Gastrocnemius medialis (tissue), 4 donors: ENCODE results near the gene RADIL. TPM values are rescaled to one million over a fixed set of nuclear protein-coding genes. Genes with fewer than 3 reads are reported as not detected.
A peak's percentile ranks its signal among the peaks of the same experiment; 100 is the strongest.

ENCODE experiments used
- ATAC-seq, 2 donors: fragments of 150-250 bp; one replicate each; pipeline ENCODE4 v1.9.1; 2016
- DNase-seq, 2 donors: peaks; one replicate each; pipeline ENCODE4 v3.0.0-alpha.2; 2019
- H3K27ac ChIP-seq, 4 donors: fragments of 200-600 bp; sonication (generic); 1 replicate in 1 of 4; 2 replicates in 3 of 4; pipeline ENCODE4 v1.5.1; 2016 to 2018; ENCODE audit warnings: mild to moderate bottlenecking in 2 of 4, moderate library complexity in 1 of 4
- H3K27me3 ChIP-seq, 3 donors: fragments of 200-600 bp; sonication (generic) in 2 of 3; 1 replicate in 1 of 3; 2 replicates in 2 of 3; pipeline versions ENCODE4 v1.5.1 to v1.6.0; 2016 to 2019; ENCODE audit warnings: mild to moderate bottlenecking in 1 of 3, moderate library complexity in 1 of 3
- H3K36me3 ChIP-seq, 2 donors: fragments of 200-600 bp; sonication (generic) in 1 of 2; one replicate each; pipeline ENCODE4 v1.5.1; 2017 to 2018
- H3K4me1 ChIP-seq, 2 donors: fragments of 200-600 bp; sonication (generic) in 1 of 2; one replicate each; pipeline ENCODE4 v1.5.1; 2016 to 2017; ENCODE audit warnings: mild to moderate bottlenecking in 2 of 2
- H3K4me3 ChIP-seq, 4 donors: fragments of 200-600 bp; sonication (generic) in 3 of 4; 1 replicate in 1 of 4; 2 replicates in 3 of 4; pipeline ENCODE4 v1.5.1; 2016 to 2019; ENCODE audit warnings: mild to moderate bottlenecking in 2 of 4
- H3K9me3 ChIP-seq, 3 donors: fragments of 200-600 bp; sonication (generic) in 2 of 3; 1 replicate in 1 of 3; 2 replicates in 2 of 3; pipeline ENCODE4 v1.5.1; 2016 to 2019
- POLR2A ChIP-seq, 2 donors: fragments of 450-650 bp; IDR thresholded peaks; one replicate each; pipeline ENCODE4 v1.6.1; 2017; ENCODE audit warnings: antibody characterized with exemption in 2 of 2, mild to moderate bottlenecking in 2 of 2, moderate library complexity in 2 of 2
- in situ Hi-C, 4 donors: fragments of 200-750 bp; cut with MboI; loops; one replicate each; pipeline versions ENCODE4 v1.15.0 to v1.8.0; 2017; ENCODE audit warnings: low sequenced_read_pairs in 4 of 4
- intact Hi-C: fragments of 100-400 bp; cut with DNase I; formaldehyde crosslinking; loops from one replicate; pipeline ENCODE4 v1.15.1; 2023; ENCODE audit warnings: low total_unique reads
- total RNA-seq, 4 donors: library from RNA; depleted of rRNA; stranded (reverse); fragments of >200 nt; gene quantifications; one replicate each; pipeline versions ENCODE4 v1.1.0 to v1.2.3, GENCODE V29; 2016
- TF ChIP-seq, protein P1 (sequence below), 5 experiments: fragments of 450-650 bp in 3 of 5; fragments of 200-600 bp in 2 of 5; sonication (generic) in 2 of 5; IDR thresholded peaks in 4 of 5; conservative IDR thresholded peaks in 1 of 5; 1 replicate in 4 of 5; 2 replicates in 1 of 5; pipeline ENCODE4 v1.5.1; 2016 to 2019; ENCODE audit warnings: antibody characterized with exemption in 5 of 5, mild to moderate bottlenecking in 3 of 5, moderate library complexity in 3 of 5

Gene RADIL
- total RNA-seq, 4 donors from 2014 or later = 2.1 to 12.1 (median 5.0) TPM

DNA sequence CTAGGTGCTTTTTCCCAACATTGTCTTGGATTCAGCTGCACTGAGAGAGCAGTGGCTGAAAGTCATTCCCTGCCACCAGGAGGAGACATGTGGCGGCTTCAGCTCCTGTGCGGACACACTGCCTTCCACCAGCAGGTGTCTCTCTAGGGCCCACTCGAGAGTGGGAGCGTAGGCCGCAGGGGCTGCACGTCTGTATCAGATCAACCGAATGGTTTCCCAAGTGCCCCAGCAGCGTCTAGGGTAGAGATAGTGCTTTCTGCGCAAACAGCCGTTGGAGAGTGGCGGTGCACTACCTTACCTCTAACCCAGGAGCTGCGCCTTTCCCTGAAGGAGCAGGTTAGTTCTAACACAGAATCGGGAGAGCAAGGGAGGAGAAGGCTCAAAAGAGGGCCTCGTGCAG is 53.3 kb downstream of the RADIL start:
- TF ChIP-seq POLR2A (IDR thresholded peaks at IDR 0.05) = no peak
- TF ChIP-seq, protein P1, sequence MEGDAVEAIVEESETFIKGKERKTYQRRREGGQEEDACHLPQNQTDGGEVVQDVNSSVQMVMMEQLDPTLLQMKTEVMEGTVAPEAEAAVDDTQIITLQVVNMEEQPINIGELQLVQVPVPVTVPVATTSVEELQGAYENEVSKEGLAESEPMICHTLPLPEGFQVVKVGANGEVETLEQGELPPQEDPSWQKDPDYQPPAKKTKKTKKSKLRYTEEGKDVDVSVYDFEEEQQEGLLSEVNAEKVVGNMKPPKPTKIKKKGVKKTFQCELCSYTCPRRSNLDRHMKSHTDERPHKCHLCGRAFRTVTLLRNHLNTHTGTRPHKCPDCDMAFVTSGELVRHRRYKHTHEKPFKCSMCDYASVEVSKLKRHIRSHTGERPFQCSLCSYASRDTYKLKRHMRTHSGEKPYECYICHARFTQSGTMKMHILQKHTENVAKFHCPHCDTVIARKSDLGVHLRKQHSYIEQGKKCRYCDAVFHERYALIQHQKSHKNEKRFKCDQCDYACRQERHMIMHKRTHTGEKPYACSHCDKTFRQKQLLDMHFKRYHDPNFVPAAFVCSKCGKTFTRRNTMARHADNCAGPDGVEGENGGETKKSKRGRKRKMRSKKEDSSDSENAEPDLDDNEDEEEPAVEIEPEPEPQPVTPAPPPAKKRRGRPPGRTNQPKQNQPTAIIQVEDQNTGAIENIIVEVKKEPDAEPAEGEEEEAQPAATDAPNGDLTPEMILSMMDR (IDR thresholded peaks at IDR 0.05 in 4 of 5, conservative IDR thresholded peaks at IDR 0.05 in 1 of 5) = peak in 3 of 5 experiments; percentile 25 to 39 (median 27)
- Histone ChIP-seq H3K27ac (no peak overlapping the region), H3K9me3 (no peaks in the 10 kb centered on the region), H3K27me3 (no peaks in the 10 kb centered on the region), H3K4me1 (no peaks in the 10 kb centered on the region), H3K36me3 (no peaks in the 10 kb centered on the region), H3K4me3 (no peak overlapping the region)
- intact Hi-C loops (no loop called here), in situ Hi-C loops (no loop called here)
- ATAC-seq = no peak
- DNase-seq = no peak

DNA sequence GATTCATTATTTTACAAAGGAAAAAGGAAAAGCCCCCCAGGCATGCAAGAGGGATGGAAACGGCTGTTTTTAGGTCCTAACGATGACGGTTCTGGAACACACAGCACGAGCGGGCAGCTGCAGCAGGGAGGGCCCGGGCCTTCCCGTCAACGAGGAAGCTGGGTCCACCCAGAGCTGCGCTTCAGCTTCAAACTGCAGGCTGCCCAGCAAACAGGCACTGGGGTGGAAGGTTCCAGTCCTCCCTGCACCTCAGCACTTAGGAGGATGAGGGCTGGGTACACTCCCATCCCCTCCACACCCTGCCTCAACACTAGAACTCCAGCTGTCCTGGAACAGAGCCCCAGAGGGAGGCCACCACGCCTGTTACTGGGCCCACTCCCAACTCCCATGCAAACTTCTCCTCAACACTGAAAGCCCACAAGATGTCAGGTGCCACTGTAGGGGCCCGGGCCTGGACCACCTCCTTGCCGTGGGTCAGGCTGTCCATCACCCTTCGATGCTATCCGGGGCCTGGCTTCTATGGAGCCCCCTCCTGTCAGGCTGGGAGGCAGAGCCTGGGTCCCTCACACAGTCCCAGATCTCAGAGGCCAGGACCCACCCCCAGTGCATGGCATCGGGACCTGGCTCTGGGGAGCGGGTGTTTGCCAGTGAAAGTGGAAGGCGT is 54.7 kb downstream of the RADIL start:
- Histone ChIP-seq H3K4me1 (no peaks in the 10 kb centered on the region), H3K9me3 (no peaks in the 10 kb centered on the region), H3K4me3 (no peak overlapping the region), H3K27ac (no peak overlapping the region), H3K36me3 (no peaks in the 10 kb centered on the region), H3K27me3 (no peaks in the 10 kb centered on the region)
- DNase-seq = no peak
- intact Hi-C loops = no loop called here
- in situ Hi-C loops = no loop called here
- ATAC-seq = no peak
- TF ChIP-seq POLR2A (IDR thresholded peaks at IDR 0.05) = no peak
- TF ChIP-seq, protein P1 (IDR thresholded peaks at IDR 0.05 in 4 of 5, conservative IDR thresholded peaks at IDR 0.05 in 1 of 5) = no peak

DNA sequence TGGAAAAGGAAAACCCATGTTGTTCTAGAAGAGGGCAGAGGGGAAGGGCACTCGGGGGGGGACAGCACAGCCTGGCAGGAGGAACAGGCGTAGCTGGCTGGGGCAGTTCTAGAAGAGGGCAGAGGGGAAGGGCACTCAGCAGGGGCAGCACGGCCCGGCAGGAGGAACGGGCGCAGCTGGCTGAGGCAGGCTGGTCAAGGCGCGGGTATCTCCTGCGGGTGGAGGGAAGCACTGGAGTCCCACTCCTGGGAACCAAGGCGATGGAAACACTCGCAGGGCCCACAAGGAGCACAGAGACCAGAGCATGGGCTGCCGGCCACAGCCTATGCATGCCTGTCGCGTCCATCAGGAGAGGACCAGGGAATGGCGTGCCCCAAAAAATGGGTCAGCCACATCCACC is 58.4 kb downstream of the RADIL start:
- Histone ChIP-seq H3K27me3 (no peaks in the 10 kb centered on the region), H3K36me3 (no peaks in the 10 kb centered on the region), H3K4me3 (no peak overlapping the region), H3K9me3 (no peaks in the 10 kb centered on the region), H3K27ac (no peak overlapping the region), H3K4me1 (no peaks in the 10 kb centered on the region)
- ATAC-seq (no peak), DNase-seq (no peak)
- intact Hi-C loops = no loop called here
- in situ Hi-C loops = no loop called here
- TF ChIP-seq POLR2A (IDR thresholded peaks at IDR 0.05) = no peak
- TF ChIP-seq, protein P1 (IDR thresholded peaks at IDR 0.05 in 4 of 5, conservative IDR thresholded peaks at IDR 0.05 in 1 of 5) = no peak

DNA sequence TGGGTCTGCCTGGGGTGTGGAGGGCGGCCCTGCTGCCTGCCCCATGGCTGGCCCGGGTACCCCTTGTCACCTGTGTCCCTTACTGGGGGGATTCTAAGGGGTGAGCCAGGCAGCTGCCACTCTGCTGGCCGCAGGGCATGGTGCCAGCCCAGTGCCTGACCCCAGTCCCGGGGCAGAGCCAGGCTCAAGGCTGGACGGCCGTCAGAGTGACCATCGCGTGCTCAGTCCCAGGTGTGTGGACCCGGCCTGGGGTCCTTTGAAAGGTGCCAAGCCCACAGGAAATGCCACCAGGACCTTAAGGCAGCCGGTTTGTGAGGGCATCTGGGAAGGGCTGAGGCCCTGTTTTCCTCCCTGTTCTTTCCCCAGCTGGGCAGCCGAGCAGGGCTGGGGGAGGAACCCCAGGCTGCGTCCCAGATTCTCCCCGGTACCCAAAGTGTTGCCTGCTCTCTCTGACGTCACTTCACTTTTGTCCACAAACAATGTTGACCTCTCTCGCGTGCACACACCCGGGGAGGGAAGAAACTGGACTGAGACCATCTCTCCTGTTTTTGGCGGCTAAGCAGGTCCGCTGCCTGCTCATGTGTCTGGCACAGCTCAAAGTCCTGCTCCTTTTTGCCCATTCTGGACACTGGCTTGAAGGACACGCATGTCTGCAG is 59.3 kb downstream of the RADIL start:
- Histone ChIP-seq H3K4me1 (no peaks in the 10 kb centered on the region), H3K4me3 (no peak overlapping the region), H3K9me3 (no peaks in the 10 kb centered on the region), H3K36me3 (no peaks in the 10 kb centered on the region), H3K27ac (no peak overlapping the region), H3K27me3 (no peaks in the 10 kb centered on the region)
- DNase-seq = no peak
- in situ Hi-C loops (no loop called here), intact Hi-C loops (no loop called here)
- no peak for ATAC-seq
- TF ChIP-seq, protein P1 (IDR thresholded peaks at IDR 0.05 in 4 of 5, conservative IDR thresholded peaks at IDR 0.05 in 1 of 5) = no peak
- no peak for TF ChIP-seq POLR2A (IDR thresholded peaks at IDR 0.05)
